NCI-H187 treated with DMSO at 0.1 percent for 48 hours (cell line): Measurements from ENCODE around the gene APBB2.
"Not testable (repeated sequence)": the region's sequence is repeated elsewhere in the genome, so short reads cannot be mapped to it uniquely, and the experiment has no call there.

Source experiments
- DNase-seq: peaks from one replicate; lab custom pipeline; 2025; lab: John Stamatoyannopoulos, UW

APBB2 gene

GRCh38 chr4:41060352-41061334 lies 153.7 kb downstream of the APBB2 start:
- DNase-seq: no peak

DNA sequence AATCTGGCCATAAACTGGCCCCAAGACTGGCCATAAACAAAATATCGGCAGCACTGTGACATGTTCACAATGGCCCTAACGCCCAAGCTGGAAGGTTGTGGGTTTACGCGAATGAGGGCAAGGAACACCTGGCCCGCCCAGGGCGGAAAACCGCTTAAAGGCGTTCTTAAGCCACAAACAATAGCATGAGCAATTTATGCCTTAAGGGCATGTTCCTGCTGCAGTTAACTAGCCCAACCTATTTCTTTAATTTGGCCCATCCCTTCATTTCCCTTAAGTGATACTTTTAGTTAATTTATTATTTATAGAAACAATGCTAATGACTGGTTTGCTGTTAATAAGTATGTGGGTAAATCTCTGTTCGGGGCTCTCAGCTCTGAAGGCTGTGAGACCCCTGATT lies 154.9 kb downstream of the APBB2 start:
- not testable (repeated sequence) for DNase-seq

DNA sequence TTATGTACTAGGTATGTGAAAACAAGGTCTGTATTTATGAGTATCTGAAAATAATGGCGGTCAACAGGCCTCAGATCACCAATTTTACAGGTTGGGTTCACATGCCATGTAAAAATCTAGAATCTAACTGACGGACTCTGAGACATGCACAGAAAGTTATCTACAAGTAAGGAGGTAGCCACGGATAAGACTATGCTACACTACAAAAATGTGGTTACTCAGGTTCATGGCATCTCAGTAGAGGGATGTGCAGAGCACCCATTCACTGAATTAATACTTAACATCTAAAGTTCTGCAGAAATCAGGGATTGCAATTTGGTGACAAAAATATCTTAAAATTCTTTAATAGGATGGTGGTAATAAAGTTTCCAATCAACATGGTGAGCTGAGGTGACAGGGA lies 155.9 kb downstream of the APBB2 start:
- DNase-seq: no peak

DNA sequence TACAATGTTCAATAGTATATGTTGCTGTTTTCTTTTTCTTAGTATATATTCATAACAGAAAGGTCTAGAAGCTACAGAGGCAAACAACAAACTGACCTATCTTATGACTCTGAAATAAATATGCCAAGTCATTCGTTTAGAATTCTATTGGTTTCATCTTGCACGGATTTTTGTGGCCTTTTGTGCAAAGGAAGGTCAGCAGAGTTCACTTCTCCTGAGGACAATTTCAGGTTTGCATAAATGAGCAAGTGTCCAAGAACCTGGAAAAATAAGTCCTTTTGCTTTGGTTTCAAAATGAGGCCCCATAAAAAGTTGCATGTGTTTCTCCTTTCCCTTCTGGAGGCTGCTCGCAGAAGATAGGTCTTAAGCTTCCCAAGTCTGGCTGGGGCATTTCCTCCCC lies 156.9 kb downstream of the APBB2 start:
- DNase-seq: no peak

- no peak for DNase-seq
Observed at GRCh38 chr4:41052287-41052686, 162.1 kb downstream of the APBB2 start.

DNA sequence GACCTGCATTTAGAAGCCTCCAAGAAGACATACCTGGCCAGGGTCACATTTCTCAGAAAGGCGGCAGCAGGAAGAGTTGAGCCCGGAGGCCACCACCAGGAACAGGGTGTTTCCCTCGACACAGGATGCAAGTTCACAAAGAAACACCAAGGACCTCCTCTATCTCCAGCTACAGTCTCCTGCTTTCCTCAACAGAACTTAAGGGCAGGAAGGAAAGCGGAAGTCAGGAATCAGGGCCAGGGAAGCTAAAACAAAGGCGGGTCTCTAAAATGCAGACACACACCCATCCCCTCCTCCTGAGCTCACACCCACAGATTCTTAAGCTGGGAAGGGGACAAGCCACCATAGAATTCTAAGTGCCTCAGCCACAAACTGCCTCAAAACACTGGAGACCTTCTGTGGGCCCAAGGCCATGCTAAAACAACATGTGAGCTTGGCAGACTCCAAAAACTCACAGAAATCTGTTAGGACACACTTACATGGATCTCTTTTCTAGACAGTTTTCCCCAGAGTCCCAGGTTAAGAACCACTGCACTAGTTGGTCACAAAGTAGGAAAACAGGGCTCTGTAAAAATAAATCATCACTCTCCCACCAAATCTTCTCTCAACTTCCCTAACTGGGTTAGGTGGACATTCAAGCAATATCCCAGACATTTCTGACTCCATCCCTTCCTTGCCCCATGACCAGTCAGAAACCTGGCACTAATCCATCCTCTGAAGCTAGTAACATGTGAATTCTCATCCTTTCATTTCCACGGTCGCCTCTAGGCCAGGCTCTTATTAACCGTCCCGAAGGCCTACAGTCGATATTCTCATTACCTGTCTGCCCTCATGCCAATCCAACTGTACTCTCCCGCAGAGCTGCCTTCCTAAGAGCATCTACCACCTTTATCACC lies 163.2 kb downstream of the APBB2 start:
- no peak for DNase-seq

GRCh38 chr4:41050116-41050515 lies 164.2 kb downstream of the APBB2 start:
- no peak for DNase-seq

- not testable (repeated sequence) for DNase-seq
Observed at GRCh38 chr4:41049176-41049575, 165.2 kb downstream of the APBB2 start.

- DNase-seq: no peak
Observed at GRCh38 chr4:41044791-41045190, 169.6 kb downstream of the APBB2 start.

DNA sequence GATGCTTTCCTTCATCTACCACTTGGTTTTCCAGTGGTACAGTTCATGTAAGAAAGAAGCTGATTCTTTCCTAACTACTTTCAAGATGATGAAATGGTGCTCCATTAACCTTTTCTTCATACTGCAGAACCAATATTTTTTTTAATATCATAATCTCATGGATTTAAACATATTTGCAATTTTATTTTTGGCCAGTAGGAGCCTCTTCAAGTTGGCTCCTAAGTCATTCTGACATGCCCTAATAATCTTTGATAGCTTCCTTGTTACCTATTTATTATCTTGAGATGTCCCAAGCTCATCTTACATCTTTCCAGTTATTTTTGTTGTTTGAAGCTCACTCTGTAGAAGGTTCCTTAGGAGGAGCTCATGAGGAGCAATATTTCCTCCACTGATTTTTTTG lies 170.2 kb downstream of the APBB2 start:
- DNase-seq: no peak

GRCh38 chr4:41043465-41043864 lies 170.9 kb downstream of the APBB2 start:
- DNase-seq: no peak

- no peak for DNase-seq
Observed at GRCh38 chr4:41041551-41041950, 172.8 kb downstream of the APBB2 start.

DNA sequence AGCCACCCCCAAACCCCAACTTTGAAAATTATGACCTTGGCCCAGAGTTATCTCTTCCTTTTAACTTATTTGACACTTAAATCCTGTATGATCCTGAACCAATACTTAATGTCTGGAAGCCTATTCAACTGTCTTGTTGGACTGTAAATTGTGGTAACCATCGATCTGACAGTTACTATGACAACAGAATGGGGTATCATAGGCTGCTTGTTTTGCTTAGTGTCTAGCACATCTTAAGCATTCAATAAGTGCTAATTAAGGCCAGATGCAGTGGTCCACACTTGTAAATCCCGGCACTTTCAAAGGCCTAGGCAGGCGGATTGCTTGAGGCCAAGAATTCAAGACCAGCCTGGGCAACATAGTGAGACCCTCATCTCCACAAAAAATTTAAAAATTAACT lies 175.0 kb downstream of the APBB2 start:
- DNase-seq: no peak

- no peak for DNase-seq
Observed at GRCh38 chr4:41038304-41038703, 176.0 kb downstream of the APBB2 start.

DNA sequence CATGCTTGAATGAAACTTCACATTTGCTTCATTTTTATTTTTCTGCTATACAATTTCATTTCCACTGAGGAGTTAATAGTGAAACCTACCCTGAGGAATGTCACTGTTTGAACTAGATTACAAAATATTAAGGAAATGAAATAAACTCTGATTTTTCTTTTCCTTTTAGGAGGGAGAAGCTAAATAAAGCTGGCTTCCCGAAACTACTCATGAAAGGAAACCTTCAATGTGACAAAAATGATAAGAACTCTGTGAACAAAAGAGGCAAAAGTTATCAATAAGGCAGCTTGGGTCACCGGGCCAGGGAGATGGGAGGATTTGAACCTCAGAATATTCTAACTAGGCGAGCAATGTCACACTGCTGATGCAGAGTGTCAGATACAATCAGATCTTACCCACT lies 185.2 kb downstream of the APBB2 start:
- DNase-seq: no peak

GRCh38 chr4:41028392-41029076 lies 185.8 kb downstream of the APBB2 start:
- DNase-seq: no peak

DNA sequence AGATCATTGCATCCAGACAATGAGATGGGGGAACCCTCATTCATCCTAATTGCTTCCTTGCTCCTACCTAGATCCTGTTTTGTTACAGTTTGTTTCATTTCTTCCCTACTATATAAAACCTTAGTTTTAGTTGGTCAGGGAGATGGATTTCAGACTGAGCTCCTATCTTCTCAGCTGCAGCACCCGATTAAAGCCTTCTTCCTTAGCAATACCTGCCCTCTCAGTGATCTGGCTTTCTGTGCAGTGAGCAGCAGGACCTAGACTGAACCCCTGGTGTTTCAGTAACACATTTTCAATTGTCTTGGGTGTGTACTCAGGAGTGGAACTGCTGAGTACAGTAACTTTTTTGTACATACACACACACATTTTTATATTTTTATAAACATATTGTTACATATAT lies 187.4 kb downstream of the APBB2 start:
- no peak for DNase-seq

GRCh38 chr4:41025824-41026223 lies 188.5 kb downstream of the APBB2 start:
- no peak for DNase-seq

DNA sequence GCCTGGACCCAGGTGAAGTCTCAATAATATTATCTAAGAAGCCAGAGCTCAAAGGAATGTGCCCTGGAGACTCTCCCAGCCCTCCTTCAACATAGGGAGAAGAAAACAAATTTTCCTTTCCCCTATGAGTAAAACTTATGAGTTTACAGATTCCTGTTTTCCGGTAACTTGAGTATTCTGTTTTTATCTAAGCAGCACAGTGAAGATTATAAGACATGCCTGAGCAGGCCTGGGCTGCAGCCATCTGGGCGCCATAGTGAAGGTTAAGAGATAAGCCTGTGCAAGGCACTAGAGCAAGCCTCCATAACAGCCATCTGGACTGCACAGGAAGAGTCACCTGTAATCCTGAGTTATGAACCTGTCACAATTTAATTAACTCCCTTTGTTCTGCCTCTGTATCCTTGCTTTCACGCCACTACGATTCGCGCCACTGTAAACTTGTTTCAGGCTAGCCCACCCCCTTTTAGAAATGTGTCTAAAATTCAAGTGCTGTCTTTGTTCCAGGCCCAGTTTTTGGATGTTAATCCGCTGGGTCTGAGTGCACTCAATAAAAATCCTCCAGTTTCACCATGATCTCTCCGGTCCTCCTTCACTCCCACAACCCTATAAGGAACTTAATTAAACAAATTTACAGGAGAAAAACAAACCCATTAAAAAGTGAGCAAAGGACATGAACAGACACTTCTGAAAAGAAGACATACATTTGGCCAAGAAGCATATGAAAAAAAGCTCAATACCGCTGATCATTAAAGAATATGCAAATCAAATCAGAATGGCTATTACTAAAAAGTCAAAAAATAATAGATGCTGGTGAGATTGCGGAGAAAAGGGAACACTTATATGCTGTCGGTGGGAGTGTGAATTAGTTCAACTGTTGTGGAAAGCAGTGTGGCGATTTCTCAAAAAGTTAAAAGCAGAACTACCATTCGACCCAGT lies 189.5 kb downstream of the APBB2 start:
- DNase-seq: no peak

DNA sequence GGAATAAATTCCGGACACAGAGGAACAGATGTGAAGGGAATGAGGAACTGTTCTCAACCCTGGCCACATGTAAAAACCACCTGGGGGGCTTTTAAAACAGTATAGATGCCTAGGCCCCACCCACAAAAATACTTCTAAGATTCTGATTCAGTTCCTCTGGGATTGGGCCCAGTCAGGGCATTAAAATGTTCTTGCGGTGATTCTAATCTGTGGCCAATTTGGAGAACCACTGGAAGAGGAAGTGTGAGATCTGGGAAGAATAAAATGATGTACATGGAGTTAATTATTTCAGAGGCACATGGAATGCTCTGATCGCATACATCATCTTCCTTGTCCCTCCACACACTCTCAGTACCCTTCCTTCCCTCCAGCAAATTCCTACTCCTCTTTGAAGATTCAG lies 192.2 kb downstream of the APBB2 start:
- DNase-seq: no peak

- DNase-seq: no peak
Observed at GRCh38 chr4:41015016-41015675, 199.2 kb downstream of the APBB2 start.
